Suprapubic skin (tissue), 3 donors: ENCODE data around the gene SLC43A3.

Source experiments
- POLR2AphosphoS5 ChIP-seq, 3 donors: sonication (generic); formaldehyde crosslinking; IDR thresholded peaks; one replicate each; pipeline ENCODE4 v1.6.1; 2017; ENCODE audit warnings: antibody characterized with exemption in 3 of 3
- TF ChIP-seq, protein P1 (sequence below), 2 donors: fragments of 200-600 bp in 1 of 2; fragments of 450-650 bp in 1 of 2; sonication (generic) in 1 of 2; IDR thresholded peaks; one replicate each; pipeline ENCODE4 v1.5.1; 2016 to 2019; ENCODE audit warnings: antibody characterized with exemption in 2 of 2, mild to moderate bottlenecking in 1 of 2, moderate library complexity in 1 of 2

DNA sequence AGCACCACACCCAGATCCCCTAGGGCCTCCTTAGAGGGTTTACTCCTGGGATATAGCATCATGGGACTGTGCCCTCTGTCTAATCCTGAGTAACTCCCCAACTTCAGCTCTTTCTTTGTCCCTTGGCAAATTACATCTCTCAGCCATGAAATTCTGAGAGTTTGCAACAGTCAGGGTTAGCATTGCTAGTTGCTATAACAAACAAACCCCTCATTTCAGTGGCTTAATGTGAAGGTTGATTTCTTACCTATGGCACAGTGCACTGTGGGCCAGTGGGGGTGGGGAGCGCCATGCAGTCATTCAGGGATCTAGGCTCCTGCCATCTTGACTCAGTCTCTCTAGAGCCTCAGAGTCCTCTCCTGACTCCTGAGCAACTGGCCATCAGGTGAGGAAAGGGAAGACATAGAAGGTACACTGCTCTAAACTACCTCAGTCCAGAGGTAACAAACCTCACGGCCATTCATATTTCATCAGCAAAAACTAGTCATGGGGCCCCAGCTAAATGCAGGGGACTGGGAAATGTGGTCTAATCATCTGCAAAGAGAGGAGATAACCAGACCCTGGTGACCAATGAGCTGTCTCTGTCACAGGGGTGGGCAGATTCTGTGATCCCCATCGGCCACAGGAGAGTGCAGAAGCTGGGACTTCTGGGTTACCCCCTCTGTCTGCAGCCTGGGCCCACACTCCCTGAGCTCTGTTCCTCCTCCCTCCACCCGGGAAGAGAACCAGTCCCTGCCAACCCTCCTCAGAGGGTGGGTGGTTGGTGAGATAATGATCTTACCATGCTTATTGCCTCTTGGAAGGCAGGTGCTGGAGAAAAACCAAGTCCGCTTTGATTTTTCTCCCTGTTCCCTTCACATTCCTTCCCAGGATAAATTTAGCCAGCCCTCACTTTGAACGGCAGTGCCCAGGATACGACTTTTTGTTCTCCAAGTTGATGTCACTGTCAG, 63.5 kb downstream of the SLC43A3 start:
- TF ChIP-seq, protein P1, sequence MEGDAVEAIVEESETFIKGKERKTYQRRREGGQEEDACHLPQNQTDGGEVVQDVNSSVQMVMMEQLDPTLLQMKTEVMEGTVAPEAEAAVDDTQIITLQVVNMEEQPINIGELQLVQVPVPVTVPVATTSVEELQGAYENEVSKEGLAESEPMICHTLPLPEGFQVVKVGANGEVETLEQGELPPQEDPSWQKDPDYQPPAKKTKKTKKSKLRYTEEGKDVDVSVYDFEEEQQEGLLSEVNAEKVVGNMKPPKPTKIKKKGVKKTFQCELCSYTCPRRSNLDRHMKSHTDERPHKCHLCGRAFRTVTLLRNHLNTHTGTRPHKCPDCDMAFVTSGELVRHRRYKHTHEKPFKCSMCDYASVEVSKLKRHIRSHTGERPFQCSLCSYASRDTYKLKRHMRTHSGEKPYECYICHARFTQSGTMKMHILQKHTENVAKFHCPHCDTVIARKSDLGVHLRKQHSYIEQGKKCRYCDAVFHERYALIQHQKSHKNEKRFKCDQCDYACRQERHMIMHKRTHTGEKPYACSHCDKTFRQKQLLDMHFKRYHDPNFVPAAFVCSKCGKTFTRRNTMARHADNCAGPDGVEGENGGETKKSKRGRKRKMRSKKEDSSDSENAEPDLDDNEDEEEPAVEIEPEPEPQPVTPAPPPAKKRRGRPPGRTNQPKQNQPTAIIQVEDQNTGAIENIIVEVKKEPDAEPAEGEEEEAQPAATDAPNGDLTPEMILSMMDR (IDR thresholded peaks at IDR 0.05): no peak
- no peak for TF ChIP-seq POLR2AphosphoS5 (IDR thresholded peaks at IDR 0.05)
